HEK293 (cell line): Measurements from ENCODE around the gene PEF1.

Experiments
- CTCF ChIA-PET: fragments of 350-600 bp; formaldehyde crosslinking; extraction: SDS; loops from one replicate; lab custom pipeline; 2021; ENCODE audit warnings: antibody characterized with exemption; lab: Yijun Ruan, JAX
- POLR2A ChIA-PET: fragments of 300-600 bp; formaldehyde crosslinking; extraction: SDS; loops from one replicate; lab custom pipeline; 2020; ENCODE audit warnings: antibody characterized with exemption, inconsistent platforms; lab: Yijun Ruan, JAX
- H3K27ac ChIP-seq: fragments of 200-500 bp; sonication (Bioruptor generic); 2 replicates; pipeline ENCODE4 v1.5.1; 2014; ENCODE audit warnings: low read depth, low read length, control low read depth, inconsistent platforms; ENCODE audit errors: extremely low read depth
- H3K36me3 ChIP-seq, 2 experiments: fragments of 200-500 bp in 1 of 2; sonication (Bioruptor generic) in 1 of 2; 1 replicate in 1 of 2; 2 replicates in 1 of 2; pipeline ENCODE4 v1.5.1; 2014 to 2017; ENCODE audit warnings: inconsistent platforms in 2 of 2, low read length in 2 of 2; ENCODE audit not compliant: control insufficient read depth in 2 of 2, insufficient read depth in 1 of 2
- H3K4me1 ChIP-seq: fragments of 200-500 bp; sonication (Bioruptor generic); 2 replicates; pipeline ENCODE4 v1.5.1; 2014; ENCODE audit warnings: mild to moderate bottlenecking, low read length, inconsistent platforms; ENCODE audit not compliant: control insufficient read depth, insufficient read depth
- H3K4me3 ChIP-seq: 2 replicates; pipeline ENCODE4 v1.5.1; 2011; ENCODE audit warnings: low read depth, mild to moderate bottlenecking, control low read depth, low read length, moderate library complexity
- H3K9me3 ChIP-seq: fragments of 200-500 bp; sonication (Bioruptor generic); 2 replicates; pipeline ENCODE4 v1.5.1; 2014; ENCODE audit warnings: low read depth, low read length, inconsistent platforms; ENCODE audit not compliant: control insufficient read depth, insufficient read depth
- HOXA7 ChIP-seq: sonication (generic); formaldehyde crosslinking; IDR thresholded peaks from 2 replicates; pipeline ENCODE4 v1.8.1; 2022; ENCODE audit warnings: missing genetic modification reagents, borderline replicate concordance
- HOXD13 ChIP-seq: sonication (generic); formaldehyde crosslinking; IDR thresholded peaks from 2 replicates; pipeline ENCODE4 v1.8.0; 2022; ENCODE audit warnings: missing genetic modification reagents, borderline replicate concordance
- KLF7 ChIP-seq: fragments of 450-650 bp; formaldehyde crosslinking; IDR thresholded peaks from 2 replicates; pipeline ENCODE4 v1.5.1; 2016; ENCODE audit warnings: missing biosample characterization, missing genetic modification characterization, borderline replicate concordance
- MYNN ChIP-seq: fragments of 450-650 bp; formaldehyde crosslinking; IDR thresholded peaks from 2 replicates; pipeline ENCODE4 v1.5.1; 2016; ENCODE audit warnings: missing biosample characterization, missing genetic modification characterization, borderline replicate concordance
- PRDM6 ChIP-seq: fragments of 450-650 bp; formaldehyde crosslinking; IDR thresholded peaks from 2 replicates; pipeline ENCODE4 v1.5.1; 2017; ENCODE audit warnings: missing biosample characterization, missing genetic modification characterization
- REPIN1 ChIP-seq: fragments of 450-650 bp; formaldehyde crosslinking; IDR thresholded peaks from 2 replicates; pipeline ENCODE4 v1.5.1; 2017; ENCODE audit warnings: missing biosample characterization, missing genetic modification characterization, low read depth
- SCRT1 ChIP-seq: fragments of 450-650 bp; formaldehyde crosslinking; IDR thresholded peaks from 2 replicates; pipeline ENCODE4 v1.5.1; 2016; ENCODE audit warnings: missing biosample characterization, missing genetic modification characterization, borderline replicate concordance
- YY1 ChIP-seq: fragments of 450-650 bp; formaldehyde crosslinking; IDR thresholded peaks from 2 replicates; pipeline ENCODE4 v1.5.1; 2018; ENCODE audit warnings: missing biosample characterization, missing genetic modification characterization
- ZBTB6 ChIP-seq: fragments of 450-650 bp; formaldehyde crosslinking; IDR thresholded peaks from 2 replicates; pipeline ENCODE4 v1.5.1; 2017; ENCODE audit warnings: missing biosample characterization, missing genetic modification characterization
- ZIC2 ChIP-seq: fragments of 450-650 bp; formaldehyde crosslinking; IDR thresholded peaks from 2 replicates; pipeline ENCODE4 v1.5.1; 2016; ENCODE audit warnings: missing biosample characterization, missing genetic modification characterization
- ZNF146 ChIP-seq: fragments of 450-650 bp; formaldehyde crosslinking; IDR thresholded peaks from 2 replicates; pipeline ENCODE4 v1.5.1; 2016; ENCODE audit warnings: missing biosample characterization, missing genetic modification characterization
- ZNF248 ChIP-seq: fragments of 450-650 bp; formaldehyde crosslinking; IDR thresholded peaks from 2 replicates; pipeline ENCODE4 v1.5.1; 2017; ENCODE audit warnings: missing biosample characterization, missing genetic modification characterization
- ZNF335 ChIP-seq: fragments of 450-650 bp; formaldehyde crosslinking; conservative IDR thresholded peaks from 2 replicates; pipeline ENCODE4 v1.5.1; 2016; ENCODE audit warnings: missing biosample characterization, missing genetic modification characterization
- ZNF366 ChIP-seq: fragments of 450-650 bp; formaldehyde crosslinking; conservative IDR thresholded peaks from 2 replicates; pipeline ENCODE4 v1.5.1; 2016; ENCODE audit warnings: missing biosample characterization, missing genetic modification characterization
- ZNF48 ChIP-seq: fragments of 450-650 bp; formaldehyde crosslinking; IDR thresholded peaks from 2 replicates; pipeline ENCODE4 v1.5.1; 2016; ENCODE audit warnings: missing biosample characterization, missing genetic modification characterization
- ZNF521 ChIP-seq: fragments of 450-650 bp; formaldehyde crosslinking; IDR thresholded peaks from 2 replicates; pipeline ENCODE4 v1.5.1; 2017; ENCODE audit warnings: missing biosample characterization, mild to moderate bottlenecking, missing genetic modification characterization
- ZNF549 ChIP-seq: fragments of 450-650 bp; IDR thresholded peaks from 2 replicates; pipeline ENCODE4 v1.5.1; 2018; ENCODE audit warnings: missing biosample characterization, missing genetic modification characterization, mild to moderate bottlenecking, inconsistent platforms, moderate library complexity
- ZNF600 ChIP-seq: fragments of 450-650 bp; formaldehyde crosslinking; IDR thresholded peaks from 2 replicates; pipeline ENCODE4 v1.5.1; 2016; ENCODE audit warnings: missing biosample characterization, missing genetic modification characterization
- ZNF76 ChIP-seq: fragments of 450-650 bp; formaldehyde crosslinking; IDR thresholded peaks from 2 replicates; pipeline ENCODE4; 2016; ENCODE audit warnings: low read depth, missing biosample characterization, missing genetic modification characterization, borderline replicate concordance
- ZNF785 ChIP-seq: fragments of 450-650 bp; formaldehyde crosslinking; IDR thresholded peaks from 2 replicates; pipeline ENCODE4 v1.5.1; 2016; ENCODE audit warnings: missing biosample characterization, missing genetic modification characterization
- TF ChIP-seq, protein P1 (sequence below): fragments of 450-650 bp; IDR thresholded peaks from 2 replicates; pipeline ENCODE4 v1.5.1; 2018; ENCODE audit warnings: missing biosample characterization, mild to moderate bottlenecking, missing genetic modification characterization

PEF1 gene

GRCh38 chr1:31677401-31677800 lies 32.7 kb upstream of the PEF1 start:
- Histone ChIP-seq H3K36me3 (no peaks in the 10 kb centered on the region), H3K9me3 (no peaks in the 10 kb centered on the region), H3K27ac (no peak overlapping the region), H3K4me3 (no peak overlapping the region), H3K4me1 (no peaks in the 10 kb centered on the region)
- POLR2A ChIA-PET: no interaction called here
- no peak for TF ChIP-seq ZIC2 (tag by site-specific recombination)
- TF ChIP-seq ZBTB6 (tag by site-specific recombination): no peak
- TF ChIP-seq SCRT1 (tag by site-specific recombination): no peak
- CTCF ChIA-PET: no interaction called here

- no peaks in the 10 kb centered on the region for H3K36me3 ChIP-seq
- POLR2A ChIA-PET: no interaction called here
These were observed 31.1 kb upstream of the PEF1 start for GRCh38 chr1:31675756-31676155.

GRCh38 chr1:31675161-31675560 lies 30.5 kb upstream of the PEF1 start:
- TF ChIP-seq ZNF76 (tag by site-specific recombination) (no peak), YY1 (no peak), HOXA7 (CRISPR knock-in tag) (no peak), ZNF785 (tag by site-specific recombination) (no peak), KLF7 (tag by site-specific recombination) (no peak), ZNF549 (no peak), ZIC2 (tag by site-specific recombination) (no peak), ZNF521 (no peak), ZNF48 (tag by site-specific recombination) (no peak), HOXD13 (CRISPR knock-in tag) (no peak), MYNN (tag by site-specific recombination) (no peak), ZNF366 (no peak), REPIN1 (no peak), ZNF600 (tag by site-specific recombination) (no peak)
- POLR2A ChIA-PET: no interaction called here
- no peaks in the 10 kb centered on the region for H3K36me3 ChIP-seq
- H3K9me3 ChIP-seq: no peaks in the 10 kb centered on the region
- CTCF ChIA-PET: interaction anchor here (1.1 to 2.2 kb wide), 2 partner anchors 26 to 70 kb away, joined by 3 to 6 read pairs; no protein-coding TSS in a partner anchor
- no peak overlapping the region for H3K27ac ChIP-seq
- H3K4me1 ChIP-seq: no peaks in the 10 kb centered on the region
- H3K4me3 ChIP-seq: no peak overlapping the region

More at GRCh38 chr1:31675756-31676155, 31.1 kb upstream of the PEF1 start:
- H3K9me3 ChIP-seq: no peaks in the 10 kb centered on the region
- TF ChIP-seq ZNF248 (tag by site-specific recombination): no peak
- TF ChIP-seq, protein P1, sequence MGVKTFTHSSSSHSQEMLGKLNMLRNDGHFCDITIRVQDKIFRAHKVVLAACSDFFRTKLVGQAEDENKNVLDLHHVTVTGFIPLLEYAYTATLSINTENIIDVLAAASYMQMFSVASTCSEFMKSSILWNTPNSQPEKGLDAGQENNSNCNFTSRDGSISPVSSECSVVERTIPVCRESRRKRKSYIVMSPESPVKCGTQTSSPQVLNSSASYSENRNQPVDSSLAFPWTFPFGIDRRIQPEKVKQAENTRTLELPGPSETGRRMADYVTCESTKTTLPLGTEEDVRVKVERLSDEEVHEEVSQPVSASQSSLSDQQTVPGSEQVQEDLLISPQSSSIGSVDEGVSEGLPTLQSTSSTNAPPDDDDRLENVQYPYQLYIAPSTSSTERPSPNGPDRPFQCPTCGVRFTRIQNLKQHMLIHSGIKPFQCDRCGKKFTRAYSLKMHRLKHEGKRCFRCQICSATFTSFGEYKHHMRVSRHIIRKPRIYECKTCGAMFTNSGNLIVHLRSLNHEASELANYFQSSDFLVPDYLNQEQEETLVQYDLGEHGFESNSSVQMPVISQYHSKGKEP (tag by site-specific recombination): no peak
- TF ChIP-seq ZNF335 (tag by site-specific recombination): no peak
- TF ChIP-seq ZNF146 (tag by site-specific recombination): no peak
- TF ChIP-seq PRDM6 (tag by site-specific recombination): no peak
- H3K4me1 ChIP-seq: no peaks in the 10 kb centered on the region
- H3K27ac ChIP-seq: no peak overlapping the region
- CTCF ChIA-PET: interaction anchor here (2.2 kb wide), 1 partner anchor 70 kb away, joined by 6 read pairs; no protein-coding TSS in a partner anchor
- H3K4me3 ChIP-seq: no peak overlapping the region
